Suprapubic skin (tissue), 4 donors: ENCODE data around the gene PKD2L1. TPM values are rescaled to one million over a fixed set of nuclear protein-coding genes. Genes with fewer than 3 reads are reported as not detected.
"Not testable (repeated sequence)": the region's sequence is repeated elsewhere in the genome, so short reads cannot be mapped to it uniquely, and the experiment has no call there.

ENCODE experiments used
- DNase-seq, 2 donors: peaks; one replicate each; pipeline ENCODE4 v3.0.0-alpha.2; 2019; ENCODE audit warnings: low spot score in 2 of 2
- H3K27ac ChIP-seq: fragments of 200-600 bp; sonication (generic); one replicate; pipeline ENCODE4 v1.5.1; 2019
- H3K27me3 ChIP-seq: fragments of 200-600 bp; sonication (generic); one replicate; pipeline ENCODE4 v1.5.1; 2019
- H3K36me3 ChIP-seq: fragments of 200-600 bp; sonication (generic); one replicate; pipeline ENCODE4 v1.5.1; 2019
- H3K4me1 ChIP-seq: fragments of 200-600 bp; sonication (generic); one replicate; pipeline ENCODE4 v1.5.1; 2019
- H3K4me3 ChIP-seq: fragments of 200-600 bp; sonication (generic); one replicate; pipeline ENCODE4 v1.5.1; 2019; ENCODE audit warnings: mild to moderate bottlenecking
- H3K9me3 ChIP-seq: fragments of 200-600 bp; sonication (generic); one replicate; pipeline ENCODE4 v1.5.1; 2019
- EP300 ChIP-seq: sonication (generic); formaldehyde crosslinking; IDR thresholded peaks from one replicate; pipeline ENCODE4 v1.6.1; 2017; ENCODE audit warnings: antibody characterized with exemption
- POLR2A ChIP-seq, 2 donors: fragments of 450-650 bp; IDR thresholded peaks; one replicate each; pipeline ENCODE4 v1.6.1; 2017; ENCODE audit warnings: antibody characterized with exemption in 2 of 2, mild to moderate bottlenecking in 2 of 2, moderate library complexity in 2 of 2
- POLR2AphosphoS5 ChIP-seq, 3 donors: sonication (generic); formaldehyde crosslinking; IDR thresholded peaks; one replicate each; pipeline ENCODE4 v1.6.1; 2017; ENCODE audit warnings: antibody characterized with exemption in 3 of 3
- WGBS: methylation state at CpG from one replicate; pipeline ENCODE4 v1.1.5; 2018; 5-methylcytosine and 5-hydroxymethylcytosine counted together
- total RNA-seq, 4 donors: library from RNA; depleted of rRNA; stranded (reverse); fragments of >200 nt; gene quantifications; one replicate each; pipeline ENCODE4 v1.1.0, GENCODE V29; 2016
- TF ChIP-seq, protein P1 (sequence below), 2 donors: fragments of 200-600 bp in 1 of 2; fragments of 450-650 bp in 1 of 2; sonication (generic) in 1 of 2; IDR thresholded peaks; one replicate each; pipeline ENCODE4 v1.5.1; 2016 to 2019; ENCODE audit warnings: antibody characterized with exemption in 2 of 2, mild to moderate bottlenecking in 1 of 2, moderate library complexity in 1 of 2

Gene PKD2L1
- total RNA-seq, 4 donors from 2014 or later: not detected

DNA sequence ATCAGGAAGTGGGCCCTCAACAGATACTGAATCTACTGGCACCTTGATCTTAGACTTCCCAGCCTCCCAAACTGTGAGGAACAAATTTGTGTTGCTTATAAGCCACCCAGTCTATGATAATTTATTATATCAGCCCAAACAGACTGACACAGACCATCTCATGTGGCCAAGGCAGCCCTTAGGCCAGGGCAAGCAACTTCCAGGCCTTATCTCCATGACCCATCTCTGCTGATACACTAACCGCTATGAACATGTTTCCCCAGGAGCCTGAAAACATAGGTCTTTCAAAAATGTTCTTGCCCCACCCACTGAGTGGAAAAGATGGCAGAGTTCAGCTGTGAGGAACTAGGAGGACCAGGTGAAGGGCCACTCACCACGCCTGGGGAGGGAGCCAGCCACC, 40.4 kb downstream of the PKD2L1 start:
- H3K27ac ChIP-seq: no peak overlapping the region
- peaks cover 13% of the 10 kb centered on the region for H3K27me3 ChIP-seq
- H3K36me3 ChIP-seq: no peaks in the 10 kb centered on the region
- peaks cover 17% of the 10 kb centered on the region for H3K4me1 ChIP-seq
- H3K9me3 ChIP-seq: no peaks in the 10 kb centered on the region
- TF ChIP-seq, protein P1, sequence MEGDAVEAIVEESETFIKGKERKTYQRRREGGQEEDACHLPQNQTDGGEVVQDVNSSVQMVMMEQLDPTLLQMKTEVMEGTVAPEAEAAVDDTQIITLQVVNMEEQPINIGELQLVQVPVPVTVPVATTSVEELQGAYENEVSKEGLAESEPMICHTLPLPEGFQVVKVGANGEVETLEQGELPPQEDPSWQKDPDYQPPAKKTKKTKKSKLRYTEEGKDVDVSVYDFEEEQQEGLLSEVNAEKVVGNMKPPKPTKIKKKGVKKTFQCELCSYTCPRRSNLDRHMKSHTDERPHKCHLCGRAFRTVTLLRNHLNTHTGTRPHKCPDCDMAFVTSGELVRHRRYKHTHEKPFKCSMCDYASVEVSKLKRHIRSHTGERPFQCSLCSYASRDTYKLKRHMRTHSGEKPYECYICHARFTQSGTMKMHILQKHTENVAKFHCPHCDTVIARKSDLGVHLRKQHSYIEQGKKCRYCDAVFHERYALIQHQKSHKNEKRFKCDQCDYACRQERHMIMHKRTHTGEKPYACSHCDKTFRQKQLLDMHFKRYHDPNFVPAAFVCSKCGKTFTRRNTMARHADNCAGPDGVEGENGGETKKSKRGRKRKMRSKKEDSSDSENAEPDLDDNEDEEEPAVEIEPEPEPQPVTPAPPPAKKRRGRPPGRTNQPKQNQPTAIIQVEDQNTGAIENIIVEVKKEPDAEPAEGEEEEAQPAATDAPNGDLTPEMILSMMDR (IDR thresholded peaks at IDR 0.05): no peak
- TF ChIP-seq POLR2A (IDR thresholded peaks at IDR 0.05) (no peak), POLR2AphosphoS5 (IDR thresholded peaks at IDR 0.05) (no peak), EP300 (no peak)
- DNase-seq: no peak
- 63% methylated on average over 2 of the region's 2 CpGs for WGBS
- no peak overlapping the region for H3K4me3 ChIP-seq

DNA sequence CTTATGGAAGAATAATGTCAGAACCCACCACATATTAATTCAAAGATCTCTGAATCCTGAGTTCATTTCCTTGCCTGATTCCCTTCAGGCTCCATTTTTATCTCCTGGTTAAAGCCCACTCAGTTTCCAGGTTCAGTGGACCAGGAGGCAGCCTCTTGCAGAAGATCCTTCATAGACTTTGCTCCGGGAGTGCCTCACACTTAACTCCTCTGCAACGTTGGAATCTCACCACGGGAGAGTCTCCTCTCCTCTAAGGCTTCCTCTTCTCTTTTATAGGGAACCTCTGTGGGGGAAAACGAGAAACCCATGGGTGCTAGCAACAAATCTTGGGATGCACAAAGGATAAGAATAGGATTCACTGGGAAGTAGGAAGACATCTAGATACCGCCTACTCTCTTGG, 41.8 kb downstream of the PKD2L1 start:
- no peak for DNase-seq
- Histone ChIP-seq H3K27me3 (peaks cover 4% of the 10 kb centered on the region), H3K9me3 (no peaks in the 10 kb centered on the region), H3K4me1 (peaks cover 17% of the 10 kb centered on the region), H3K4me3 (no peak overlapping the region), H3K36me3 (peaks cover 5% of the 10 kb centered on the region), H3K27ac (no peak overlapping the region)
- TF ChIP-seq, protein P1 (IDR thresholded peaks at IDR 0.05): no peak
- TF ChIP-seq EP300 (no peak), POLR2AphosphoS5 (IDR thresholded peaks at IDR 0.05) (no peak), POLR2A (IDR thresholded peaks at IDR 0.05) (no peak)
- WGBS: 80% methylated on average over 5 of the region's 5 CpGs

DNA sequence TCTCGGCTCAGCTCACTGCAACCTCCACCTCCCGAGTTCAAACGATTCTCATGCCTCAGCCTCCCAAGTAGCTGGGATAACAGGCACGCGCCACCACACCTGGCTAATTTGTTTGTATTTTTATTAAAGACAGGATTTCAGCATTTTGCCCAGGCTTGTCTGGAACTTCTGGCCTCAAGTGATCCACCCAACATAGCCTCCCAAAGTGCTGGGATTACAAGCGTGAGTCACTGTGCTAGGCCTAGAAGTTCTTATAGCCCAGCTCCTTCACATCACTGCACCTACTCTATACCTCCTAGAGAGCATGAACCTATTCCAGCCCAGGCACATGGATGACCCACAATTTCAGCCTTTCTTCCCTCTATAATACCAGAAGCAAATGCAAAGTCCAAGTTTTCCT, 42.3 kb downstream of the PKD2L1 start:
- no peaks in the 10 kb centered on the region for H3K9me3 ChIP-seq
- peaks cover 8% of the 10 kb centered on the region for H3K36me3 ChIP-seq
- no peak overlapping the region for H3K4me3 ChIP-seq
- peaks cover under 1% of the 10 kb centered on the region for H3K27me3 ChIP-seq
- DNase-seq: no peak
- no peak overlapping the region for H3K27ac ChIP-seq
- TF ChIP-seq, protein P1 (IDR thresholded peaks at IDR 0.05): no peak
- TF ChIP-seq POLR2A (IDR thresholded peaks at IDR 0.05) (no peak), POLR2AphosphoS5 (IDR thresholded peaks at IDR 0.05) (no peak), EP300 (no peak)
- H3K4me1 ChIP-seq: peaks cover 21% of the 10 kb centered on the region
- 92% methylated on average over 6 of the region's 6 CpGs for whole genome bisulfite sequencing

DNA sequence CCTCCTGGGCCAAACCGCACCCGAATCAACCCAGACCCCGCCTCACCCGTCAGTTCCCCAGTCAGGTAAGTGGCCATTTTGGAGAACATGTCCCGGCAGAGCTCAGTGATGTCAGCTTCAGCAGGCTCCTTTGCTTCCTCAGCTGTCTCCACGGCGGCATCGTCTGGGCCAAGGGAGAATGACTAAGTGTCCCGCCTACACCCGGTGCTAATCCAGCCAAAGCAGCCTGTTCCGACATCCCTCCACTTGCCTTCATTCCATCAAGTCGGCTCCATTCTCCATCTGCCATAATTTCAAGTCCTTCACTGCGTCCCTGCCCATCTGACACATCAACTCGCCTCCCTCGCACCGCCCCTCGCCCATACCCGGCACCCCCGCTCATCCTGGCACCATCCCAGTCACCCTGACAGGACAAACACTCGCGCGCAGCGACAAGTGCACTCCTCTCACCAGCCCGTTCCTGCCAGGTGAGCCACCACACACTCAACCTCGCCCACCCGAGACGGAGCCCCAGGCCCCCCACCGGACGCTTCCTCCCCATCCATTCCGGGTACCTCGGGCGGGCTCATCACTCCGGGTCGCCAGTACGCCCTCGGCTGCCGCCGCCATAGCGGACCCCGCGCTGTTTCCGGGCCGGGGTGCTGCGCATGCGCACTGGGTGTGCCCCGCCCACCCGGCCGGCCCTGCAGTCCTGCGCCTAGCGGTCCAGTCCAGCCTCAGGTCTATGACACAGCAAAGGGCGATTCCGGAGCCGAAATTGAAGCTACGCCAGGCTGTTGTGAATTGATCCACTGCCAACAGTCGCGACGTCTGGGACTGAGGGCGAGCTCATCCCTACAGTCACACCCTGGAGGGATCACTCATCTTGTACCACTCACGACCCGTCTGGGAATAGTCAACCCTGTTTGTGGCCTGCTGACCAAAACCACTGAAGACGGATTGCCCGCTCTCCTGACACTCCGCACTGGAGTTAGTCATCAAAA, 43.7 kb downstream of the PKD2L1 start, which contains the start of gene BLOC1S2:
Gene BLOC1S2, minus strand, starts transcription at position 630 of the 983 bp plus-strand sequence. Its CDS starts 21 bp downstream, at position 609.
- Histone ChIP-seq H3K9me3 (no peaks in the 10 kb centered on the region), H3K27ac (peak within 1 kb of the TSS; percentile 95), H3K36me3 (peaks cover 18% of the 10 kb centered on the region), H3K27me3 (no peaks in the 10 kb centered on the region), H3K4me1 (peaks cover 23% of the 10 kb centered on the region), H3K4me3 (peak within 1 kb of the TSS; percentile 93)
- TF ChIP-seq POLR2AphosphoS5 (IDR thresholded peaks at IDR 0.05): peak in 2 of 3 donors; percentile 35 to 36
- TF ChIP-seq, protein P1 (IDR thresholded peaks at IDR 0.05): peak in 1 of 2 donors; percentile 11
- peak; percentile 36 to 80 for TF ChIP-seq POLR2A (IDR thresholded peaks at IDR 0.05)
- no peak for TF ChIP-seq EP300
- 3% methylated on average over 37 of the region's 63 CpGs for WGBS
- DNase-seq: peak; percentile 92

DNA sequence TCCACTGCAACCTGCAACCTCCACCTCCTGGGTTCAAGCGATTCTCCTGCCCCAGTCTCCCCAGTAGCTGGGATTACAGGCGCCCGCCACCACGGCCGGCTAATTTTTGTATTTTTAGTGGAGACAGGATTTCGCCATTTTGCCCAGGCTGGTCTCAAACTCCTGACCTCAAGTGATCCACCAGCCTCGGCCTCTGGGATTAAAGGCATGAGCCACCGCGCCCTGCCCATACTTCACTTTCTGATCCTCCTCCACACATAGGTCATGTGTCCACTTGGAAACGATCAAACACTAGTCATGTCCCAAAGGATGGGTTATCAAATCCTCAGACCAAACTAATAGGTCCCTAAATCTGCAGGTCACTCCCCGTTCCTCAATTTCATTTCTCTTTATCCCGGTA, 44.7 kb downstream of the PKD2L1 start:
- Histone ChIP-seq H3K36me3 (peaks cover 28% of the 10 kb centered on the region), H3K4me1 (peaks cover 23% of the 10 kb centered on the region), H3K4me3 (peak overlapping the region; percentile 93), H3K27ac (peak overlapping the region; percentile 95)
- not testable (repeated sequence) for H3K27me3 ChIP-seq, H3K9me3 ChIP-seq, DNase-seq
- WGBS: 87% methylated on average over 12 of the region's 12 CpGs
